Stimulated activated CD4-positive, alpha-beta T cell treated with anti-CD3 and anti-CD28 coated beads, Interleukin-1b, Interleukin-23, amount 100 ng/mL, for 1 hour (primary cell): ENCODE measurements around the gene C13orf42.

ENCODE experiments used
- DNase-seq, 2 donors: peaks; one replicate each; pipeline ENCODE4 v3.0.0-alpha.2; 2020; ENCODE audit warnings: low read depth in 2 of 2

C13orf42 gene

GRCh38 chr13:51033421-51034185 is 77.5 kb downstream of the C13orf42 start:
- DNase-seq: no peak

GRCh38 chr13:51032831-51033230 is 78.2 kb downstream of the C13orf42 start:
- no peak for DNase-seq
